Measurements from ENCODE around the gene ZNF146.

The ZNF146 gene

GRCh38 chr19:36246006-36246481 lies 31.1 kb downstream of the ZNF146 start:
- TF ChIP-seq ELF4 (IDR thresholded peaks at IDR 0.05) (no peak), FOXM1 (IDR thresholded peaks at IDR 0.05; ENCODE audit: borderline replicate concordance) (no peak), FOXK2 (IDR thresholded peaks at IDR 0.05) (no peak), ZNF384 (IDR thresholded peaks at IDR 0.05) (no peak), FOXA1 (IDR thresholded peaks at IDR 0.05) (no peak), HDGF (IDR thresholded peaks at IDR 0.05; ENCODE audit: borderline replicate concordance) (no peak), BHLHE40 (IDR thresholded peaks at IDR 0.05; ENCODE audit: borderline replicate concordance) (no peak), L3MBTL2 (conservative IDR thresholded peaks at IDR 0.05) (no peak), CTBP1 (IDR thresholded peaks at IDR 0.05; ENCODE audit: borderline replicate concordance) (no peak), TARDBP (IDR thresholded peaks at IDR 0.05) (no peak), SUZ12 (IDR thresholded peaks at IDR 0.05) (no peak), LEF1 (IDR thresholded peaks at IDR 0.05; ENCODE audit: borderline replicate concordance) (no peak), NFRKB (IDR thresholded peaks at IDR 0.05) (no peak), SP1 (IDR thresholded peaks at IDR 0.05) (no peak)
- TF ChIP-seq, protein P1, sequence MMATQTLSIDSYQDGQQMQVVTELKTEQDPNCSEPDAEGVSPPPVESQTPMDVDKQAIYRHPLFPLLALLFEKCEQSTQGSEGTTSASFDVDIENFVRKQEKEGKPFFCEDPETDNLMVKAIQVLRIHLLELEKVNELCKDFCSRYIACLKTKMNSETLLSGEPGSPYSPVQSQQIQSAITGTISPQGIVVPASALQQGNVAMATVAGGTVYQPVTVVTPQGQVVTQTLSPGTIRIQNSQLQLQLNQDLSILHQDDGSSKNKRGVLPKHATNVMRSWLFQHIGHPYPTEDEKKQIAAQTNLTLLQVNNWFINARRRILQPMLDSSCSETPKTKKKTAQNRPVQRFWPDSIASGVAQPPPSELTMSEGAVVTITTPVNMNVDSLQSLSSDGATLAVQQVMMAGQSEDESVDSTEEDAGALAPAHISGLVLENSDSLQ (IDR thresholded peaks at IDR 0.05) = no peak
- CTCF ChIA-PET = no interaction called here
- DNase-seq (ENCODE audit: extremely low spot score) = no peak
- POLR2A ChIA-PET = no interaction called here

- TF ChIP-seq ARNT (IDR thresholded peaks at IDR 0.05) (no peak), FOXM1 (IDR thresholded peaks at IDR 0.05; ENCODE audit: borderline replicate concordance) (no peak), TARDBP (IDR thresholded peaks at IDR 0.05) (no peak), ZNF384 (IDR thresholded peaks at IDR 0.05) (no peak), ELF4 (IDR thresholded peaks at IDR 0.05) (no peak), NFRKB (IDR thresholded peaks at IDR 0.05) (no peak)
- ChIA-PET CTCF (no interaction called here), POLR2A (no interaction called here)
- no peak for DNase-seq (ENCODE audit: extremely low spot score)
Observed at GRCh38 chr19:36252047-36252446, 37.1 kb downstream of the ZNF146 start.

- CTCF ChIA-PET = no interaction called here
- POLR2A ChIA-PET = no interaction called here
- no peak for TF ChIP-seq SUZ12 (IDR thresholded peaks at IDR 0.05)
- TF ChIP-seq L3MBTL2 (conservative IDR thresholded peaks at IDR 0.05) = no peak
- TF ChIP-seq CTBP1 (IDR thresholded peaks at IDR 0.05; ENCODE audit: borderline replicate concordance) = no peak
- TF ChIP-seq FOXK2 (IDR thresholded peaks at IDR 0.05) = no peak
- TF ChIP-seq, protein P1 (IDR thresholded peaks at IDR 0.05) = no peak
- no peak for TF ChIP-seq ZNF384 (IDR thresholded peaks at IDR 0.05)
- no peak for TF ChIP-seq FOXM1 (IDR thresholded peaks at IDR 0.05; ENCODE audit: borderline replicate concordance)
- no peak for TF ChIP-seq FOXA1 (IDR thresholded peaks at IDR 0.05)
- TF ChIP-seq HDGF (IDR thresholded peaks at IDR 0.05; ENCODE audit: borderline replicate concordance) = no peak
- TF ChIP-seq NFRKB (IDR thresholded peaks at IDR 0.05) = no peak
- no peak for TF ChIP-seq BHLHE40 (IDR thresholded peaks at IDR 0.05; ENCODE audit: borderline replicate concordance)
- TF ChIP-seq TARDBP (IDR thresholded peaks at IDR 0.05) = no peak
- TF ChIP-seq SP1 (IDR thresholded peaks at IDR 0.05) = no peak
- no peak for TF ChIP-seq ARNT (IDR thresholded peaks at IDR 0.05)
- no peak for TF ChIP-seq ELF4 (IDR thresholded peaks at IDR 0.05)
- no peak for TF ChIP-seq LEF1 (IDR thresholded peaks at IDR 0.05; ENCODE audit: borderline replicate concordance)
- no peak for DNase-seq (ENCODE audit: extremely low spot score)
Observed at GRCh38 chr19:36254848-36255247, 39.9 kb downstream of the ZNF146 start.

GRCh38 chr19:36255316-36255715 lies 40.4 kb downstream of the ZNF146 start:
- ChIA-PET POLR2A (no interaction called here), CTCF (no interaction called here)
- no peak for TF ChIP-seq SP1 (IDR thresholded peaks at IDR 0.05)
- TF ChIP-seq FOXM1 (IDR thresholded peaks at IDR 0.05; ENCODE audit: borderline replicate concordance) = no peak
- TF ChIP-seq, protein P1 (IDR thresholded peaks at IDR 0.05) = no peak
- TF ChIP-seq LEF1 (IDR thresholded peaks at IDR 0.05; ENCODE audit: borderline replicate concordance) = no peak
- TF ChIP-seq ELF4 (IDR thresholded peaks at IDR 0.05) = no peak
- TF ChIP-seq FOXK2 (IDR thresholded peaks at IDR 0.05) = no peak
- TF ChIP-seq SUZ12 (IDR thresholded peaks at IDR 0.05) = no peak
- TF ChIP-seq ARNT (IDR thresholded peaks at IDR 0.05) = no peak
- no peak for TF ChIP-seq TARDBP (IDR thresholded peaks at IDR 0.05)
- no peak for TF ChIP-seq CTBP1 (IDR thresholded peaks at IDR 0.05; ENCODE audit: borderline replicate concordance)
- DNase-seq (ENCODE audit: extremely low spot score) = no peak

DNA sequence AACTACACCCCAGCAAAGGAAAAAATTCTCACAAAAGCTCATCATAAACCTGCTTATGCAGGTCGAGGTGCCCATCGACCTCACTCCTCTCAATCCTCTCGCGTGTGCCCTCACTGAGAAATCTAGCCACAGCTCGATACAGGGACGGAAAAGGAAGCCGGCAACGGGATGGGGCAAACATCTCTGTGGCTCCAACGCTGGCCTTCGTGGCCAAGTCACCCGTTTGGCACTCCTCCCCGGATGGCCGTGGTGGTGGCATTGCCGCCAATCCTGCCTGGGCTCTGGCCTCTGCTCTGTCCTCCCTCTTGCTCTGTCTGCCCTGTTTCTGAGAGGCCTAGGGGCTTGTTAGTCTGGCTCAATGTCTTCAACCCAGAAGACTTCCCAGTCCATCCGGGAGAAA lies 41.2 kb downstream of the ZNF146 start:
- ChIA-PET CTCF (no interaction called here), POLR2A (no interaction called here)
- TF ChIP-seq ARNT (IDR thresholded peaks at IDR 0.05) (no peak), NFRKB (IDR thresholded peaks at IDR 0.05) (no peak), L3MBTL2 (conservative IDR thresholded peaks at IDR 0.05) (no peak), SUZ12 (IDR thresholded peaks at IDR 0.05) (no peak), ELF4 (IDR thresholded peaks at IDR 0.05) (no peak), FOXA1 (IDR thresholded peaks at IDR 0.05) (no peak), FOXM1 (IDR thresholded peaks at IDR 0.05; ENCODE audit: borderline replicate concordance) (no peak), BHLHE40 (IDR thresholded peaks at IDR 0.05; ENCODE audit: borderline replicate concordance) (no peak), LEF1 (IDR thresholded peaks at IDR 0.05; ENCODE audit: borderline replicate concordance) (no peak)
- TF ChIP-seq, protein P1 (IDR thresholded peaks at IDR 0.05) = no peak
- DNase-seq (ENCODE audit: extremely low spot score) = no peak
